DND-41 (cell line): ENCODE measurements around the gene SLC26A2.

Experiments used
- EZH2 ChIP-seq: IDR thresholded peaks from 3 replicates; pipeline ENCODE4 v1.6.1; 2012; ENCODE audit warnings: borderline replicate concordance, low read depth, mild to moderate bottlenecking, moderate library complexity, low read length, inconsistent platforms; ENCODE audit not compliant: severe bottlenecking
- TF ChIP-seq, protein P1 (sequence below): IDR thresholded peaks from 2 replicates; pipeline ENCODE4 v1.5.1; 2012; ENCODE audit warnings: borderline replicate concordance, low read length, moderate library complexity, mild to moderate bottlenecking; ENCODE audit not compliant: poor library complexity, severe bottlenecking; ENCODE audit errors: extremely low read depth

DNA sequence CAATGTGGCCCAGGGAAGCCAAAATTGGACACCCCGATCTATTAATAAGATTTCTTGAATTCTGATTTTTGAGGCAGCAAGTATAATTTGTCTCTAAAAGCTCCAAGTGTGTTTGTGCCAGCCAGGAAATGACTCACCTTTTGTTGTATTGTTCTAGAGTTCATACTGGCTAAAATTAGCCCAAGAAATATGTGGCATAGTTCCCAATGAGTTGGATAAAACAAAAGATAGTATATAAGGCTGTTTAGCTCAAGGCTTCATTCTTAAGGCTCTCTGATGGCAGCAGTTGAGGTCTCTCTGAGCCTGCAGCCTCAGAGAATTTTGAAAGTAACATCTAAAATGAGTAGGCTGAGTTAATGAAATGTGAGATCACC is 61.6 kb downstream of the SLC26A2 start:
- TF ChIP-seq, protein P1, sequence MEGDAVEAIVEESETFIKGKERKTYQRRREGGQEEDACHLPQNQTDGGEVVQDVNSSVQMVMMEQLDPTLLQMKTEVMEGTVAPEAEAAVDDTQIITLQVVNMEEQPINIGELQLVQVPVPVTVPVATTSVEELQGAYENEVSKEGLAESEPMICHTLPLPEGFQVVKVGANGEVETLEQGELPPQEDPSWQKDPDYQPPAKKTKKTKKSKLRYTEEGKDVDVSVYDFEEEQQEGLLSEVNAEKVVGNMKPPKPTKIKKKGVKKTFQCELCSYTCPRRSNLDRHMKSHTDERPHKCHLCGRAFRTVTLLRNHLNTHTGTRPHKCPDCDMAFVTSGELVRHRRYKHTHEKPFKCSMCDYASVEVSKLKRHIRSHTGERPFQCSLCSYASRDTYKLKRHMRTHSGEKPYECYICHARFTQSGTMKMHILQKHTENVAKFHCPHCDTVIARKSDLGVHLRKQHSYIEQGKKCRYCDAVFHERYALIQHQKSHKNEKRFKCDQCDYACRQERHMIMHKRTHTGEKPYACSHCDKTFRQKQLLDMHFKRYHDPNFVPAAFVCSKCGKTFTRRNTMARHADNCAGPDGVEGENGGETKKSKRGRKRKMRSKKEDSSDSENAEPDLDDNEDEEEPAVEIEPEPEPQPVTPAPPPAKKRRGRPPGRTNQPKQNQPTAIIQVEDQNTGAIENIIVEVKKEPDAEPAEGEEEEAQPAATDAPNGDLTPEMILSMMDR = no peak
- no peak for TF ChIP-seq EZH2
